Hepatocyte (in vitro differentiated cells): ENCODE data around the gene TMEM200B. TPM values are rescaled to one million over a fixed set of nuclear protein-coding genes. Genes with fewer than 3 reads are reported as not detected.

Experiments
- DNase-seq: peaks from one replicate; pipeline ENCODE4 v3.0.0-alpha.2; 2016; ENCODE audit warnings: low spot score
- H2AFZ ChIP-seq: fragments of 200-600 bp; sonication (generic); 2 replicates; pipeline ENCODE4 v1.6.0; 2016; ENCODE audit warnings: antibody characterized with exemption, mild to moderate bottlenecking
- H3K27ac ChIP-seq: fragments of 200-600 bp; sonication (generic); 2 replicates; pipeline ENCODE4 v1.5.1; 2016; ENCODE audit warnings: mild to moderate bottlenecking
- H3K27me3 ChIP-seq: fragments of 200-600 bp; sonication (generic); 2 replicates; pipeline ENCODE4 v1.6.1; 2016
- H3K36me3 ChIP-seq: fragments of 200-600 bp; sonication (generic); replicated peaks from 2 replicates; pipeline ENCODE4 v1.5.1; 2016; ENCODE audit warnings: low read depth; ENCODE audit not compliant: insufficient read depth
- H3K4me1 ChIP-seq: fragments of 200-600 bp; sonication (generic); 2 replicates; pipeline ENCODE4 v1.5.1; 2016; ENCODE audit warnings: mild to moderate bottlenecking, moderate library complexity; ENCODE audit not compliant: insufficient read depth
- H3K4me2 ChIP-seq: fragments of 200-600 bp; sonication (generic); 2 replicates; pipeline ENCODE4 v1.6.0; 2016
- H3K4me3 ChIP-seq: fragments of 200-600 bp; sonication (generic); 2 replicates; pipeline ENCODE4 v1.5.1; 2016; ENCODE audit warnings: mild to moderate bottlenecking
- H3K79me2 ChIP-seq: fragments of 200-600 bp; sonication (generic); 2 replicates; pipeline ENCODE4 v1.6.0; 2017; ENCODE audit warnings: mild to moderate bottlenecking
- H3K9me2 ChIP-seq: fragments of 200-600 bp; sonication (generic); replicated peaks from 2 replicates; pipeline ENCODE4 v1.6.0; 2017; ENCODE audit warnings: mild to moderate bottlenecking; ENCODE audit not compliant: insufficient read depth
- H3K9me3 ChIP-seq: fragments of 200-600 bp; sonication (generic); 2 replicates; pipeline ENCODE4 v1.5.1; 2016; ENCODE audit warnings: low read depth, mild to moderate bottlenecking
- H4K20me1 ChIP-seq: fragments of 200-600 bp; sonication (generic); 2 replicates; pipeline ENCODE4 v1.6.0; 2016; ENCODE audit warnings: mild to moderate bottlenecking; ENCODE audit not compliant: insufficient read depth, poor library complexity, severe bottlenecking
- CTCF ChIP-seq: fragments of 200-600 bp; sonication (generic); IDR thresholded peaks from 2 replicates; pipeline ENCODE4 v1.5.1; 2016; ENCODE audit warnings: antibody characterized with exemption, mild to moderate bottlenecking; ENCODE audit not compliant: poor library complexity
- EZH2 ChIP-seq: fragments of 200-600 bp; sonication (generic); IDR thresholded peaks from 2 replicates; pipeline ENCODE4 v1.6.1; 2016; ENCODE audit warnings: antibody characterized with exemption, mild to moderate bottlenecking, borderline replicate concordance
- EZH2phosphoT487 ChIP-seq: fragments of 200-600 bp; sonication (generic); IDR thresholded peaks from one replicate; pipeline ENCODE4 v1.6.1; 2018; ENCODE audit warnings: antibody characterized with exemption, mild to moderate bottlenecking, low read depth, moderate library complexity; ENCODE audit not compliant: unreplicated experiment, severe bottlenecking
- WGBS: methylation state at CpG from one replicate; pipeline ENCODE4 v1.1.6; 2016; ENCODE audit warnings: low lambda C conversion rate; ENCODE audit errors: missing lambda C conversion rate; 5-methylcytosine and 5-hydroxymethylcytosine counted together
- polyA plus RNA-seq: library from polyadenylated mRNA; unstranded; fragments of >200 nt; fragmentation: Nextera tagmentation; extraction: Ambion mirVana; gene quantifications from 2 replicates; pipeline ENCODE4 v1.2.1, GENCODE V29; 2016
- total RNA-seq: library from RNA; depleted of rRNA; stranded (reverse); fragments of >200 nt; gene quantifications from 2 replicates; pipeline ENCODE4 v1.2.3, GENCODE V29; 2014

TMEM200B gene
- total and polyA plus RNA-seq, 2 experiments from 2014 or later = 10.7 to 11.0 TPM

GRCh38 chr1:29142714-29143113, 19.0 kb upstream of the TMEM200B start:
- TF ChIP-seq EZH2 (no peak), CTCF (no peak), EZH2phosphoT487 (no peak)
- Histone ChIP-seq H3K36me3 (no peaks in the 10 kb centered on the region), H3K4me3 (no peak overlapping the region), H2AFZ (no peak overlapping the region), H3K79me2 (peaks cover 6% of the 10 kb centered on the region), H4K20me1 (no peaks in the 10 kb centered on the region), H3K9me3 (no peaks in the 10 kb centered on the region), H3K27ac (no peak overlapping the region), H3K27me3 (no peaks in the 10 kb centered on the region), H3K4me2 (no peak overlapping the region), H3K4me1 (peaks cover 14% of the 10 kb centered on the region), H3K9me2 (no peaks in the 10 kb centered on the region)
- no peak for DNase-seq
- 100% methylated on average over 2 of the region's 2 CpGs for WGBS

DNA sequence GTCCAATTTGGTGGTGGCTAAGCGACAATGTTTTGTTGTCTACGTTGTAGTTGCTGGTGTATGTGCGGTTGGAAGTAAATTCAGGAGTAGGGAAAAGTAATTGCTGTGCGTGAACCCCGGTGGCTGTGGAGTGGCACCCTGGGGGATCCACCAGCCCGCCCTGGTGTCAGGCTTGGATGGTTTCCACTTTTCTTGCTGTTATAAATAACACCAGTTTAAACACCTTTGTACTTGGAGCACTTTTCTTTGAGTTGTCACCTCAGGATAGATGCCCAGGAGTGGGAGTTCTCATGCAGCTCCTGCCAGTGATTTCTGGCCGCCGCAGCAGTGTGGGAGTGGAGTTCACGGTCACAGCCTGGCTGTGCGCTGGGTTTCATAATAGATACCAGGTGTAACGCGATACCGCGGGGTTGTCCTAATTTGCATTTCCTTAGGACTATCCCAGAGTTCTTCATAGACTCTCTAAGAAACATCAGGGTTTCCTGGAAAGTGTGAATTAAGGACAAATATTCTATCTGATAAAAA, 12.8 kb upstream of the TMEM200B start:
- no peak overlapping the region for H3K4me3 ChIP-seq
- no peaks in the 10 kb centered on the region for H3K27me3 ChIP-seq
- no peak for DNase-seq
- WGBS = 63% methylated on average over 14 of the region's 14 CpGs
- TF ChIP-seq EZH2phosphoT487 (no peak), CTCF (no peak), EZH2 (no peak)
- H3K36me3 ChIP-seq = no peaks in the 10 kb centered on the region
- H3K9me3 ChIP-seq = no peaks in the 10 kb centered on the region
- no peaks in the 10 kb centered on the region for H3K4me1 ChIP-seq
- no peak overlapping the region for H3K4me2 ChIP-seq
- H3K27ac ChIP-seq = no peak overlapping the region
- no peaks in the 10 kb centered on the region for H4K20me1 ChIP-seq
- no peak overlapping the region for H2AFZ ChIP-seq
- H3K79me2 ChIP-seq = no peaks in the 10 kb centered on the region
- H3K9me2 ChIP-seq = no peaks in the 10 kb centered on the region

DNA sequence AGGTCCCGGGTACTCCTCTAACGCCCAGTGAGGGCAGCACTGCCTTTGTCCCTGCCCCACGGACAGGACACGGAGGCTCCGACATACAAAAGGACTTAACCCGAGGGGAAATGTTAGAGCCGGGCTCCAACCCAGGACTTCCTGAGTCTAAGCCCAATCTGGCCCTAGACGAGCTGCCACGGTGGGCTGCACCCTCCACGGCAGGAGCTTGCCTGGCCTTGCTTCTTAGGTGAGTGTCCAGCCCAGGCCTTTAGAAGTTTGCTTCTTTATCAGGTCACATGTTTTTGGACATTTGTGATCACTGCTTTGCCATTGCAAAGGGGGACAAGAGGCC, 11.0 kb upstream of the TMEM200B start:
- Histone ChIP-seq H3K36me3 (no peaks in the 10 kb centered on the region), H3K27me3 (no peaks in the 10 kb centered on the region), H3K4me3 (no peak overlapping the region), H3K9me2 (no peaks in the 10 kb centered on the region), H3K4me2 (no peak overlapping the region), H2AFZ (no peak overlapping the region), H3K79me2 (no peaks in the 10 kb centered on the region), H3K9me3 (no peaks in the 10 kb centered on the region), H4K20me1 (no peaks in the 10 kb centered on the region), H3K4me1 (no peaks in the 10 kb centered on the region), H3K27ac (no peak overlapping the region)
- WGBS = 84% methylated on average over 10 of the region's 10 CpGs
- no peak for DNase-seq
- TF ChIP-seq CTCF (no peak), EZH2 (no peak), EZH2phosphoT487 (no peak)
